H1 (cell line): Measurements from ENCODE around the gene UBASH3B. TPM values are rescaled to one million over a fixed set of nuclear protein-coding genes. Genes with fewer than 3 reads are reported as not detected.

Experiments
- CTCF ChIA-PET: fragments of 300-600 bp; sonication (Branson Sonifier 250); formaldehyde crosslinking; loops from one replicate; lab custom pipeline; 2021; ENCODE audit not compliant: partially characterized antibody; lab: Charles Lee
- POLR2A ChIA-PET: fragments of 300-600 bp; sonication (Branson Sonifier 250); formaldehyde crosslinking; loops from one replicate; lab custom pipeline; 2021; ENCODE audit warnings: inconsistent platforms; ENCODE audit not compliant: partially characterized antibody; lab: Charles Lee
- DNase-seq, 2 experiments: peaks; one replicate each; pipeline versions ENCODE4 v3.0.0 to v3.0.0-alpha.2; 2010 to 2022; ENCODE audit warnings: low spot score in 2 of 2, low read depth in 1 of 2, mixed read lengths in 1 of 2
- FAIRE-seq: peaks from 2 replicates; lab custom pipeline; 2011; peaks lifted over from hg19 to GRCh38; lab: Jason Lieb, UNC
- H2AFZ ChIP-seq: 2 replicates; pipeline ENCODE4 v1.8.1; 2012; ENCODE audit warnings: low read length, inconsistent platforms
- H2AK5ac ChIP-seq: 2 replicates; pipeline ENCODE4 v1.6.1; 2013; ENCODE audit warnings: low read depth, low read length
- H2BK120ac ChIP-seq: replicated peaks from 2 replicates; pipeline ENCODE3; 2013; ENCODE audit warnings: low read depth, low read length, inconsistent platforms
- H2BK12ac ChIP-seq: 2 replicates; pipeline ENCODE4 v1.6.1; 2013; ENCODE audit warnings: low read depth, low read length
- H2BK15ac ChIP-seq: 2 replicates; pipeline ENCODE4 v1.6.1; 2013; ENCODE audit warnings: low read length
- H2BK20ac ChIP-seq: 2 replicates; pipeline ENCODE4 v1.6.1; 2013; ENCODE audit warnings: low read length
- H2BK5ac ChIP-seq: 2 replicates; pipeline ENCODE4 v1.6.1; 2013; ENCODE audit warnings: low read depth, low read length
- H3K14ac ChIP-seq: 2 replicates; pipeline ENCODE4 v1.6.1; 2013; ENCODE audit warnings: inconsistent platforms; ENCODE audit not compliant: insufficient read length
- H3K18ac ChIP-seq: 2 replicates; pipeline ENCODE4 v1.6.1; 2013; ENCODE audit warnings: low read length; ENCODE audit errors: extremely low read depth
- H3K23ac ChIP-seq: 2 replicates; pipeline ENCODE4 v1.6.1; 2013; ENCODE audit warnings: inconsistent platforms; ENCODE audit not compliant: insufficient read length
- H3K23me2 ChIP-seq: 2 replicates; pipeline ENCODE4 v1.6.1; 2013; ENCODE audit warnings: low read depth, low read length
- H3K27ac ChIP-seq: 2 replicates; pipeline ENCODE4 v1.6.1; 2011; ENCODE audit warnings: low read depth, low read length, inconsistent platforms
- H3K27me3 ChIP-seq, 4 experiments: replicated peaks in 1 of 4; 1 replicate in 1 of 4; 2 replicates in 3 of 4; pipeline versions ENCODE4 v1.6.1 to v1.8.1; 2011 to 2013; ENCODE audit warnings: low read length in 3 of 4, mild to moderate bottlenecking in 3 of 4, inconsistent platforms in 2 of 4, mixed read lengths in 2 of 4, moderate library complexity in 1 of 4; ENCODE audit not compliant: control insufficient read depth in 3 of 4, insufficient read depth in 3 of 4; ENCODE audit errors: extremely low read depth in 1 of 4
- H3K36me3 ChIP-seq, 4 experiments: 2 replicates each; pipeline versions ENCODE4 v1.6.1 to v1.8.1; 2011 to 2013; ENCODE audit warnings: mild to moderate bottlenecking in 4 of 4, low read length in 3 of 4, moderate library complexity in 2 of 4, control low read depth in 1 of 4, inconsistent platforms in 1 of 4; ENCODE audit not compliant: insufficient read depth in 4 of 4, control insufficient read depth in 2 of 4
- H3K4ac ChIP-seq: replicated peaks from 2 replicates; pipeline ENCODE3; 2013; ENCODE audit warnings: low read length, low read depth, mixed read lengths, inconsistent platforms; ENCODE audit not compliant: insufficient read length
- H3K4me1 ChIP-seq, 4 experiments: replicated peaks in 1 of 4; 1 replicate in 1 of 4; 2 replicates in 3 of 4; pipeline versions ENCODE4 v1.6.1 to v1.8.1; 2011 to 2013; ENCODE audit warnings: low read length in 3 of 4, inconsistent platforms in 2 of 4, mixed read lengths in 1 of 4; ENCODE audit not compliant: insufficient read depth in 4 of 4, control insufficient read depth in 3 of 4
- H3K4me2 ChIP-seq, 2 experiments: 2 replicates each; pipeline versions ENCODE4 v1.6.1 to v1.8.1; 2011 to 2013; ENCODE audit warnings: low read depth in 2 of 2, low read length in 2 of 2, control low read depth in 1 of 2, inconsistent platforms in 1 of 2, mild to moderate bottlenecking in 1 of 2; ENCODE audit not compliant: insufficient read depth in 1 of 2
- H3K4me3 ChIP-seq, 4 experiments: fragments of 200-600, 300-600 bp in 1 of 4; sonication (generic), shearing (Covaris generic), sonication (Bioruptor Twin) in 1 of 4; 2 replicates each; pipeline versions ENCODE4 v1.5.1 to v1.8.1; 2011 to 2016; ENCODE audit warnings: low read length in 4 of 4, low read depth in 3 of 4, control low read depth in 2 of 4, inconsistent platforms in 2 of 4, mild to moderate bottlenecking in 2 of 4, mixed read lengths in 1 of 4, moderate library complexity in 1 of 4; ENCODE audit not compliant: insufficient read depth in 2 of 4; ENCODE audit errors: extremely low read depth in 1 of 4
- H3K56ac ChIP-seq: replicated peaks from 2 replicates; pipeline ENCODE3; 2013; ENCODE audit warnings: low read depth, mild to moderate bottlenecking, mixed read lengths, low read length, inconsistent platforms; ENCODE audit not compliant: insufficient read length
- H3K79me1 ChIP-seq: 2 replicates; pipeline ENCODE4 v1.6.1; 2013; ENCODE audit warnings: low read depth, low read length, control low read depth
- H3K79me2 ChIP-seq, 2 experiments: 2 replicates each; pipeline versions ENCODE4 v1.6.1 to v1.8.1; 2012 to 2013; ENCODE audit warnings: low read length in 2 of 2, mild to moderate bottlenecking in 2 of 2, inconsistent platforms in 1 of 2; ENCODE audit not compliant: insufficient read depth in 2 of 2, control insufficient read depth in 1 of 2
- H3K9ac ChIP-seq, 4 experiments: replicated peaks in 1 of 4; 1 replicate in 1 of 4; 2 replicates in 3 of 4; pipeline versions ENCODE4 v1.6.1 to v1.8.1; 2011 to 2013; ENCODE audit warnings: low read depth in 3 of 4, low read length in 3 of 4, control low read depth in 2 of 4, mild to moderate bottlenecking in 2 of 4, moderate library complexity in 2 of 4, inconsistent platforms in 1 of 4; ENCODE audit errors: extremely low read depth in 1 of 4
- H3K9me3 ChIP-seq, 2 experiments: 2 replicates each; pipeline versions ENCODE4 v1.6.1 to v1.8.1; 2012 to 2013; ENCODE audit warnings: mild to moderate bottlenecking in 2 of 2, moderate library complexity in 2 of 2, control low read depth in 1 of 2, inconsistent platforms in 1 of 2, low read depth in 1 of 2, low read length in 1 of 2, mixed read lengths in 1 of 2; ENCODE audit not compliant: insufficient read depth in 2 of 2
- H4K20me1 ChIP-seq, 2 experiments: replicated peaks in 1 of 2; 2 replicates each; pipeline versions ENCODE3 to v1.8.1; 2011 to 2013; ENCODE audit warnings: inconsistent platforms in 2 of 2, low read length in 2 of 2, mild to moderate bottlenecking in 1 of 2; ENCODE audit not compliant: insufficient read depth in 2 of 2, control insufficient read depth in 1 of 2
- H4K5ac ChIP-seq: 2 replicates; pipeline ENCODE4 v1.6.1; 2013; ENCODE audit warnings: low read length, low read depth, mixed read lengths, inconsistent platforms; ENCODE audit not compliant: insufficient read length
- H4K8ac ChIP-seq: 2 replicates; pipeline ENCODE4 v1.8.0; 2013; ENCODE audit warnings: mild to moderate bottlenecking, moderate library complexity, low read length, inconsistent platforms; ENCODE audit not compliant: insufficient read depth; ENCODE audit errors: extremely low read depth
- H4K91ac ChIP-seq: replicated peaks from 2 replicates; pipeline ENCODE3; 2013; ENCODE audit warnings: low read length, mixed read lengths, inconsistent platforms; ENCODE audit not compliant: insufficient read length
- SUZ12 ChIP-seq: fragments of 200-600 bp; sonication (generic); IDR thresholded peaks from 2 replicates; pipeline ENCODE4 v1.6.1; 2012; ENCODE audit warnings: mild to moderate bottlenecking, inconsistent platforms, low read length, moderate library complexity, mixed read lengths
- WGBS, 2 experiments: shearing (Covaris generic) in 1 of 2; methylation state at CpG; one replicate each; pipeline versions ENCODE4 v1.1.6 to v1.1.7; 2013 to 2015; ENCODE audit warnings: low lambda C conversion rate in 2 of 2, mixed read lengths in 2 of 2, inconsistent platforms in 1 of 2, low coverage in 1 of 2, missing lambda C conversion rate in 1 of 2; ENCODE audit not compliant: insufficient replicate concordance in 2 of 2, insufficient coverage in 1 of 2, insufficient read length in 1 of 2; ENCODE audit errors: extremely low coverage in 1 of 2, missing lambda C conversion rate in 1 of 2; 5-methylcytosine and 5-hydroxymethylcytosine counted together
- polyA plus RNA-seq, 7 experiments: library from polyadenylated mRNA; depleted of rRNA in 3 of 7; stranded (reverse) in 5 of 7; unstranded in 2 of 7; fragments of >200 nt in 5 of 7; fragments of 200-250 nt in 2 of 7; gene quantifications; 1 replicate in 5 of 7; 2 replicates in 1 of 7; 4 replicates in 1 of 7; pipeline versions ENCODE4 v1.2.1 to v1.2.3, GENCODE V29; 2011 to 2013; ENCODE audit warnings: missing spikeins in 2 of 7, mixed read lengths in 2 of 7
- total RNA-seq: library from RNA; stranded (reverse); fragmentation: NEBNext Ultra II Directional; extraction: Animal tissue kit (Norgen Biotek cat#: 25700); gene quantifications from 2 replicates; pipeline ENCODE4 v1.2.1, GENCODE V29; 2021

UBASH3B gene
- total and polyA plus RNA-seq, 2 of the 8 experiments (the other 6 are each of a cell fraction or from before 2014, with no cell fraction given): 7.5 to 9.5 TPM

- H2BK12ac ChIP-seq: no peak overlapping the region
- H3K4me1 ChIP-seq: no peaks in the 10 kb centered on the region
- no peak overlapping the region for H2BK15ac ChIP-seq
- no peak overlapping the region for H3K4ac ChIP-seq
- H3K56ac ChIP-seq: no peak overlapping the region
- no peak overlapping the region for H3K4me3 ChIP-seq
- DNase-seq (no peak), FAIRE-seq (no peak)
- TF ChIP-seq SUZ12: no peak
- H4K91ac ChIP-seq: no peak overlapping the region
- no peak overlapping the region for H3K23ac ChIP-seq
- no peaks in the 10 kb centered on the region for H3K79me1 ChIP-seq
- no peaks in the 10 kb centered on the region for H3K36me3 ChIP-seq
- H3K18ac ChIP-seq: no peak overlapping the region
- H2AFZ ChIP-seq: no peak overlapping the region
- no peaks in the 10 kb centered on the region for H3K79me2 ChIP-seq
- H4K20me1 ChIP-seq: no peaks in the 10 kb centered on the region
- no peak overlapping the region for H3K4me2 ChIP-seq
- no peak overlapping the region for H2BK20ac ChIP-seq
- H2BK5ac ChIP-seq: no peak overlapping the region
- no peak overlapping the region for H3K27ac ChIP-seq
- H4K5ac ChIP-seq: no peak overlapping the region
- no peak overlapping the region for H2AK5ac ChIP-seq
- H3K9ac ChIP-seq: no peak overlapping the region
- POLR2A ChIA-PET: no interaction called here
- peaks cover 6 to 7% of the 10 kb centered on the region in 2 experiments; a peak in 2 of 4 replicates for H3K9me3 ChIP-seq
- no peak overlapping the region for H4K8ac ChIP-seq
- 93% methylated on average over 5 of the region's 5 CpGs; no CpG with 5 or more reads in 1 of the 2 experiments for WGBS, 2 experiments
- H3K27me3 ChIP-seq: no peaks in the 10 kb centered on the region
- no peak overlapping the region for H3K14ac ChIP-seq
- H2BK120ac ChIP-seq: no peak overlapping the region
- H3K23me2 ChIP-seq: no peaks in the 10 kb centered on the region
- CTCF ChIA-PET: interaction anchor here (1.4 kb wide), 1 partner anchor 12 kb away, joined by 5 read pairs; no protein-coding TSS in a partner anchor
Observed at GRCh38 chr11:122617297-122617696, 38.2 kb upstream of the UBASH3B start.
